Prostate gland (tissue), 2 donors: ENCODE results near the gene CDKN2AIP.

Experiments used
- CTCF ChIP-seq, 4 experiments: fragments of 200-600 bp in 2 of 4; fragments of 450-650 bp in 2 of 4; sonication (generic) in 2 of 4; IDR thresholded peaks; 1 replicate in 3 of 4; 2 replicates in 1 of 4; pipeline ENCODE4 v1.5.1; 2016 to 2019; ENCODE audit warnings: antibody characterized with exemption in 4 of 4, mild to moderate bottlenecking in 2 of 4, moderate library complexity in 2 of 4
- POLR2A ChIP-seq: fragments of 450-650 bp; IDR thresholded peaks from one replicate; pipeline ENCODE4 v1.6.1; 2016; ENCODE audit warnings: antibody characterized with exemption, mild to moderate bottlenecking
- POLR2AphosphoS5 ChIP-seq: sonication (generic); formaldehyde crosslinking; IDR thresholded peaks from one replicate; pipeline ENCODE4 v1.6.1; 2017; ENCODE audit warnings: antibody characterized with exemption

GRCh38 chr4:183397741-183398297 lies 46.6 kb upstream of the CDKN2AIP start:
- TF ChIP-seq CTCF (IDR thresholded peaks at IDR 0.05) (no peak), POLR2A (no peak), POLR2AphosphoS5 (no peak)
